PC-3 (cell line): ENCODE results near the gene TAS1R3. TPM values are rescaled to one million over a fixed set of nuclear protein-coding genes. Genes with fewer than 3 reads are reported as not detected.

Experiments
- ATAC-seq: fragments of 200-7000 bp; cut with Tn5 transposase; 2 replicates; pipeline ENCODE4 v1.9.1; 2020; ENCODE audit warnings: mild to moderate bottlenecking, moderate library complexity
- BruUV-seq: library from RNA; stranded (reverse); fragments of 400-500 nt; replicated peaks from 2 replicates; lab custom pipeline; 2021; lab: Mats Ljungman, UMichigan
- CTCF ChIA-PET: fragments of 300-600 bp; sonication (Branson Sonifier 250); formaldehyde crosslinking; loops from one replicate; lab custom pipeline; 2022; ENCODE audit warnings: antibody characterized with exemption; lab: Charles Lee
- POLR2A ChIA-PET: fragments of 300-600 bp; sonication (Branson Sonifier 250); formaldehyde crosslinking; loops from one replicate; lab custom pipeline; 2022; ENCODE audit warnings: antibody characterized with exemption; ENCODE audit not compliant: unreplicated experiment; lab: Charles Lee
- DNase-seq: peaks from one replicate; pipeline ENCODE4 v3.0.0-alpha.2; 2015
- H2AFZ ChIP-seq: fragments of 300-600 bp; sonication (generic); 2 replicates; pipeline ENCODE4 v1.6.0; 2016; ENCODE audit warnings: antibody characterized with exemption, low read length
- H3F3A ChIP-seq: fragments of 300-600 bp; sonication (generic); one replicate; pipeline ENCODE4 v1.6.0; 2017; ENCODE audit warnings: antibody characterized with exemption, low read length, control low read depth, mild to moderate bottlenecking; ENCODE audit not compliant: unreplicated experiment
- H3K27ac ChIP-seq: fragments of 300-600 bp; sonication (generic); 2 replicates; pipeline ENCODE4 v1.5.1; 2016; ENCODE audit warnings: mild to moderate bottlenecking, low read length
- H3K27me3 ChIP-seq: fragments of 300-600 bp; sonication (generic); 2 replicates; pipeline ENCODE4 v1.6.1; 2016; ENCODE audit warnings: low read length, mixed read lengths
- H3K36me3 ChIP-seq: fragments of 300-600 bp; sonication (generic); 2 replicates; pipeline ENCODE4 v1.6.1; 2016; ENCODE audit warnings: low read depth, mixed run types, low read length, mixed read lengths
- H3K4me1 ChIP-seq: fragments of 300-600 bp; sonication (generic); 2 replicates; pipeline ENCODE4 v1.5.1; 2016; ENCODE audit warnings: low read length; ENCODE audit not compliant: insufficient read depth
- H3K4me2 ChIP-seq: fragments of 300-600 bp; sonication (generic); 2 replicates; pipeline ENCODE4 v1.6.0; 2016; ENCODE audit warnings: low read length
- H3K4me3 ChIP-seq: fragments of 300-600 bp; sonication (generic); 2 replicates; pipeline ENCODE4 v1.5.1; 2016; ENCODE audit warnings: mild to moderate bottlenecking, low read length, mixed read lengths
- H3K79me2 ChIP-seq: fragments of 300-600 bp; sonication (generic); 2 replicates; pipeline ENCODE4 v1.6.1; 2017; ENCODE audit warnings: low read length, mixed read lengths
- H3K9ac ChIP-seq: fragments of 300-600 bp; sonication (generic); 2 replicates; pipeline ENCODE4 v1.6.0; 2016; ENCODE audit warnings: mild to moderate bottlenecking, low read length
- H3K9me2 ChIP-seq: fragments of 300-600 bp; sonication (generic); replicated peaks from 2 replicates; pipeline ENCODE4 v1.6.1; 2016; ENCODE audit warnings: mixed run types, low read length, mixed read lengths
- H3K9me3 ChIP-seq: fragments of 300-600 bp; sonication (generic); 2 replicates; pipeline ENCODE4 v1.6.1; 2016; ENCODE audit warnings: low read length, mixed read lengths
- H4K20me1 ChIP-seq: fragments of 300-600 bp; sonication (generic); 2 replicates; pipeline ENCODE4 v1.6.1; 2016; ENCODE audit warnings: low read length, mixed read lengths
- EZH2 ChIP-seq: fragments of 300-600 bp; sonication (generic); IDR thresholded peaks from one replicate; pipeline ENCODE4 v1.6.1; 2017; ENCODE audit warnings: antibody characterized with exemption, mild to moderate bottlenecking, low read length; ENCODE audit not compliant: unreplicated experiment
- EZH2phosphoT487 ChIP-seq: fragments of 300-600 bp; sonication (generic); IDR thresholded peaks from 2 replicates; pipeline ENCODE4 v1.6.1; 2018; ENCODE audit warnings: mild to moderate bottlenecking, antibody characterized with exemption, low read length, borderline replicate concordance
- intact Hi-C: fragments of 100-400 bp; cut with micrococcal nuclease; formaldehyde crosslinking; loops from 2 replicates; pipeline ENCODE4 v1.9.0; 2023
- total RNA-seq: library from RNA; depleted of rRNA; stranded (reverse); fragments of >200 nt; gene quantifications from 2 replicates; pipeline ENCODE4 v1.2.3, GENCODE V29; 2014
- TF ChIP-seq, protein P1 (sequence below): fragments of 300-600 bp; sonication (generic); conservative IDR thresholded peaks from 2 replicates; pipeline ENCODE4 v1.5.1; 2017; ENCODE audit warnings: antibody characterized with exemption, low read depth, mild to moderate bottlenecking, low read length

TAS1R3 gene
- total RNA-seq, 1 experiment from 2014 or later = 1.9 TPM

- intact Hi-C loops = no loop called here
- H3K36me3 ChIP-seq = peaks cover 32% of the 10 kb centered on the region
- no peak overlapping the region for H3K4me2 ChIP-seq
- H3K4me1 ChIP-seq = peaks cover 40% of the 10 kb centered on the region
- TF ChIP-seq, protein P1, sequence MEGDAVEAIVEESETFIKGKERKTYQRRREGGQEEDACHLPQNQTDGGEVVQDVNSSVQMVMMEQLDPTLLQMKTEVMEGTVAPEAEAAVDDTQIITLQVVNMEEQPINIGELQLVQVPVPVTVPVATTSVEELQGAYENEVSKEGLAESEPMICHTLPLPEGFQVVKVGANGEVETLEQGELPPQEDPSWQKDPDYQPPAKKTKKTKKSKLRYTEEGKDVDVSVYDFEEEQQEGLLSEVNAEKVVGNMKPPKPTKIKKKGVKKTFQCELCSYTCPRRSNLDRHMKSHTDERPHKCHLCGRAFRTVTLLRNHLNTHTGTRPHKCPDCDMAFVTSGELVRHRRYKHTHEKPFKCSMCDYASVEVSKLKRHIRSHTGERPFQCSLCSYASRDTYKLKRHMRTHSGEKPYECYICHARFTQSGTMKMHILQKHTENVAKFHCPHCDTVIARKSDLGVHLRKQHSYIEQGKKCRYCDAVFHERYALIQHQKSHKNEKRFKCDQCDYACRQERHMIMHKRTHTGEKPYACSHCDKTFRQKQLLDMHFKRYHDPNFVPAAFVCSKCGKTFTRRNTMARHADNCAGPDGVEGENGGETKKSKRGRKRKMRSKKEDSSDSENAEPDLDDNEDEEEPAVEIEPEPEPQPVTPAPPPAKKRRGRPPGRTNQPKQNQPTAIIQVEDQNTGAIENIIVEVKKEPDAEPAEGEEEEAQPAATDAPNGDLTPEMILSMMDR = no peak
- no peak for TF ChIP-seq EZH2
- no peak for TF ChIP-seq EZH2phosphoT487
- no peaks in the 10 kb centered on the region for H3K9me2 ChIP-seq
- peaks cover 9% of the 10 kb centered on the region for H3F3A ChIP-seq
- no peak overlapping the region for H3K27ac ChIP-seq
- peaks cover 81% of the 10 kb centered on the region for H3K79me2 ChIP-seq
- H3K27me3 ChIP-seq = no peaks in the 10 kb centered on the region
- H4K20me1 ChIP-seq = peaks cover 29% of the 10 kb centered on the region
- no peaks in the 10 kb centered on the region for H3K9me3 ChIP-seq
- no peak overlapping the region for H3K4me3 ChIP-seq
- CTCF ChIA-PET = no interaction called here
- DNase-seq (no peak), ATAC-seq (no peak)
- H3K9ac ChIP-seq = no peak overlapping the region
- no TSS peak for BruUV-seq
- no peak overlapping the region for H2AFZ ChIP-seq
- POLR2A ChIA-PET = no interaction called here
Measured at GRCh38 chr1:1319646-1319941, 11.5 kb upstream of the TAS1R3 start.

DNA sequence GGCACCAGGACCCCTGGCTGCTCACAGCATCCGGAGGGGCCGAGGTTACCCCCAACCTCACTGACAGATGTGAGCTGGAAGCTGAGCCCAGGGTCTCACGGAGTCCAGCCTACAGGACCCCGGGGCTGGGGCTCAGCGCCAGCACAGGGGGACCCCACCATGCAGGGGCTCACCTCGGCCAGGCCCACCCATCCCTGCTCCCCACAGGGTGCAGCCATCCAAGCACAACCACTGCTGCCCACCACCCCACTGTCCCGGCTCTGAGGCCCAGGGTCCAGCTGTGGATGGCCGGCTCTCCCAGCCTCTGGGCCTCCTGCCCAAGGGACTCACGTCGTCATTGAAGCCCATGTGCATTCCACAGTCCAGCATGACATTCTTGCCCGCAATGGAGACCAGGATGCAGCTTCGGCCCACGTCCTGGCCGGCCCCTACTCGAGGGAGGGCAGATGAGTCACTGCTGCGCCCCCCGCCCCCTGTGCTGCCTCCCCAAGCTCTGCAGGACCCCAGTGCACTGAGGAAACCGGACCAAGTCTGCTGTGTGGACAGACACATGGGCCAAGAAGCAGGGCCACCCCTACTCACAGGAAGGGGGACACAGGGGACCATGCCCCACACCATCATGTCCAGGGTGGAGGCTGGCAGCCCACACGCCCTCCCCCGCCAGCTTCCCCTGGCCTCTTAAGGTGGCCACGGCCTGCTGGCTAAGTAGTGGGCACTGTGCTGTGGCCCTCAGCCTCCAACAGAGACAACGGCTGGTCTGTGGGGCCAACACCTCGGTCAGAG is 10.2 kb upstream of the TAS1R3 start:
- no TSS peak for BruUV-seq
- Histone ChIP-seq H3K4me1 (peaks cover 44% of the 10 kb centered on the region), H3F3A (peaks cover 9% of the 10 kb centered on the region), H3K9ac (no peak overlapping the region), H3K9me2 (no peaks in the 10 kb centered on the region), H3K4me3 (no peak overlapping the region), H3K36me3 (peaks cover 27% of the 10 kb centered on the region; the same call in 1 of the 2 replicates), H3K9me3 (no peaks in the 10 kb centered on the region), H4K20me1 (peaks cover 29% of the 10 kb centered on the region), H3K4me2 (no peak overlapping the region), H3K27me3 (no peaks in the 10 kb centered on the region), H2AFZ (no peak overlapping the region), H3K27ac (no peak overlapping the region), H3K79me2 (peaks cover 83% of the 10 kb centered on the region)
- DNase-seq (no peak), ATAC-seq (no peak)
- CTCF ChIA-PET = no interaction called here
- TF ChIP-seq, protein P1 = no peak
- no peak for TF ChIP-seq EZH2
- no peak for TF ChIP-seq EZH2phosphoT487
- intact Hi-C loops = no loop called here
- POLR2A ChIA-PET = no interaction called here

DNA sequence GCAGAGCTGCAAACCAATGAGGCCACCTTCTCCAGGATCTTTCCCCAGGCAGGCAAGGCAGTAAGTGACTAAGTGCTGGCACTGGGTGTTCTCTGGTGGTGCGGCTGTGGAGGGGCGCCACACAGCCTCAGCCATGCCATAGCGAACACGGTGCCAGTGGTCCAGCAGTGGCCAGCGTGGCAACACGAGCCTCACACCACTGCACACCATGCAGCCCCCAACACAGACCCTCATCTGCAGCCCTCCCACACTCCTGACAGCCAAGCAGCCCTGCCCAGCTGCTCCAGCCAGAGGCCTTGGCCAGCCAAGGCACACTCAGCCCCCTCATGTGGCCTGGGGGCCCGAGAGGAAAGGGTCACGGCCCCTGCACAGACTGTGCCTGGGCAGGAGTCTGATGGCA is 9.6 kb upstream of the TAS1R3 start:
- Histone ChIP-seq H3K4me1 (peaks cover 50% of the 10 kb centered on the region), H3K27ac (no peak overlapping the region), H3K4me2 (no peak overlapping the region), H2AFZ (no peak overlapping the region), H3K36me3 (peaks cover 25% of the 10 kb centered on the region; the same call in 1 of the 2 replicates), H3K9me3 (no peaks in the 10 kb centered on the region), H3K4me3 (no peak overlapping the region), H4K20me1 (peaks cover 29% of the 10 kb centered on the region), H3F3A (peaks cover 9% of the 10 kb centered on the region), H3K79me2 (peaks cover 84% of the 10 kb centered on the region), H3K9me2 (no peaks in the 10 kb centered on the region), H3K27me3 (no peaks in the 10 kb centered on the region), H3K9ac (no peak overlapping the region)
- intact Hi-C loops = no loop called here
- BruUV-seq = no TSS peak
- DNase-seq = no peak
- TF ChIP-seq EZH2phosphoT487 (no peak), EZH2 (no peak)
- TF ChIP-seq, protein P1 = no peak
- ATAC-seq = no peak
- POLR2A ChIA-PET = no interaction called here
- CTCF ChIA-PET = no interaction called here
